Coronary artery (tissue), 2 donors: Measurements from ENCODE around the gene CFAP57.

ENCODE experiments used
- DNase-seq: peaks from one replicate; pipeline ENCODE4 v3.0.0-alpha.2; 2017; ENCODE audit warnings: low spot score
- H3K27ac ChIP-seq, 2 donors: fragments of 200-600 bp; sonication (generic); one replicate each; pipeline ENCODE4 v1.5.1; 2016 to 2019
- H3K4me3 ChIP-seq: fragments of 200-600 bp; sonication (generic); 2 replicates; pipeline ENCODE4 v1.5.1; 2016; ENCODE audit warnings: mild to moderate bottlenecking, moderate library complexity
- TF ChIP-seq, protein P1 (sequence below): fragments of 200-600 bp; sonication (generic); IDR thresholded peaks from one replicate; pipeline ENCODE4 v1.5.1; 2019; ENCODE audit warnings: antibody characterized with exemption

Gene CFAP57

DNA sequence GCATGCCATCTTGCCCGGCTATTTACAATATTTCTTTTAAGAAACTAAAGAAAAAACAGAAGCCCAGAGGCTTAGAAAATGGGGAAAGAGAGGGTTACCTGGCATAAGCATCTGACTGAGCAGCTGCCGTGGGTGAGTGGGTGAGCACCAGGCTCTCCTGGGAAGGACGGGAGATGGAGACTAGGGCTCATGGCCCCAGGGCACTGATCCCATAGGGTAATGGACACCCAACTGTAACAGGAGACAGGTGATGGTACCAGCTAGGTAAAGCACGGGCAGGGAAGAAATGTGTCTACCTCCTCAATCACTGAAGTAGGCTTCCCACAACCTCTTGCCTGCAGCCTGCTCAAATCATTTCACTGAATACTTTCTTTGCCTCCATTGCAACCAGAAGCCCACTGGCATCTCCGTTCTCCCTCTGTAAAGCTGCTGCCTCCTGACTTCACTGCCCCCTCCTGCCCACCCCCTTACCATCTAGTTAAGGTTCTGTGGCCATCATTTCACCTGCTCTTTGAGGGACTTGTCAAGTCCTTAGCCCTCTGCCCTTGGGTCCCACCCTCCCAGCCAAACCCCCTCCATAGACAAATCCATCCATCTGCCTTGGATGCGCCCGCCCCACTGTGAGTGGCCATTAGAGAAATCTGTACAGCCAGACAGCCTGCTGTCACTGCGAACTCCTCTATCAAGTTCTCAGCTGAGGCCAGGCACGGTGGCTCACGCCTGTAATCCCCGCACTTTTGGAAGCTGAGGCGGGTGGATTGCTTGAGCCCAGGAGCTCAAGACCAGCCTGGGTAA, 103.9 kb downstream of the CFAP57 start:
- Histone ChIP-seq H3K27ac (no peak overlapping the region), H3K4me3 (no peak overlapping the region)
- DNase-seq: peak; percentile 33
- TF ChIP-seq, protein P1, sequence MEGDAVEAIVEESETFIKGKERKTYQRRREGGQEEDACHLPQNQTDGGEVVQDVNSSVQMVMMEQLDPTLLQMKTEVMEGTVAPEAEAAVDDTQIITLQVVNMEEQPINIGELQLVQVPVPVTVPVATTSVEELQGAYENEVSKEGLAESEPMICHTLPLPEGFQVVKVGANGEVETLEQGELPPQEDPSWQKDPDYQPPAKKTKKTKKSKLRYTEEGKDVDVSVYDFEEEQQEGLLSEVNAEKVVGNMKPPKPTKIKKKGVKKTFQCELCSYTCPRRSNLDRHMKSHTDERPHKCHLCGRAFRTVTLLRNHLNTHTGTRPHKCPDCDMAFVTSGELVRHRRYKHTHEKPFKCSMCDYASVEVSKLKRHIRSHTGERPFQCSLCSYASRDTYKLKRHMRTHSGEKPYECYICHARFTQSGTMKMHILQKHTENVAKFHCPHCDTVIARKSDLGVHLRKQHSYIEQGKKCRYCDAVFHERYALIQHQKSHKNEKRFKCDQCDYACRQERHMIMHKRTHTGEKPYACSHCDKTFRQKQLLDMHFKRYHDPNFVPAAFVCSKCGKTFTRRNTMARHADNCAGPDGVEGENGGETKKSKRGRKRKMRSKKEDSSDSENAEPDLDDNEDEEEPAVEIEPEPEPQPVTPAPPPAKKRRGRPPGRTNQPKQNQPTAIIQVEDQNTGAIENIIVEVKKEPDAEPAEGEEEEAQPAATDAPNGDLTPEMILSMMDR: no peak

DNA sequence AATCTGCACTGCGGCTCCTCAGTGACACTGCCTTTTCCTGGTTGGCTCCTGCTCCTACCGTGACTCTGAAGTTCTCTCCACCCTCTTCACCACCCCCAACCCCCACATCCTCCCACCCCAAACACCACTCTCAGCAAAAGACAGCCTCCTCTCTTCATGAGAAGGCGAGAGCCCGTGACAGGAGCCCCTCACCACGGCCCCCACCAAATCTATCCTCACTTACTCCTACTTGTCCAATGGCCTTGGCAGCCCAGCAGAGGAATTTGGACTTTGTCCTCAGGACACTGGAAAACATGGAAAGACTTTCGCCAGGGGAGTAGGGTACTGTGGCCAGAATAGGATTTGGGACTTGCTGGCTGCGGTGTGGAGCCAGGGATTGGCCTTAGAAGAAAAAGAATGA, 104.5 kb downstream of the CFAP57 start:
- H3K27ac ChIP-seq: no peak overlapping the region
- TF ChIP-seq, protein P1: no peak
- peak; percentile 53 for DNase-seq
- no peak overlapping the region for H3K4me3 ChIP-seq

DNA sequence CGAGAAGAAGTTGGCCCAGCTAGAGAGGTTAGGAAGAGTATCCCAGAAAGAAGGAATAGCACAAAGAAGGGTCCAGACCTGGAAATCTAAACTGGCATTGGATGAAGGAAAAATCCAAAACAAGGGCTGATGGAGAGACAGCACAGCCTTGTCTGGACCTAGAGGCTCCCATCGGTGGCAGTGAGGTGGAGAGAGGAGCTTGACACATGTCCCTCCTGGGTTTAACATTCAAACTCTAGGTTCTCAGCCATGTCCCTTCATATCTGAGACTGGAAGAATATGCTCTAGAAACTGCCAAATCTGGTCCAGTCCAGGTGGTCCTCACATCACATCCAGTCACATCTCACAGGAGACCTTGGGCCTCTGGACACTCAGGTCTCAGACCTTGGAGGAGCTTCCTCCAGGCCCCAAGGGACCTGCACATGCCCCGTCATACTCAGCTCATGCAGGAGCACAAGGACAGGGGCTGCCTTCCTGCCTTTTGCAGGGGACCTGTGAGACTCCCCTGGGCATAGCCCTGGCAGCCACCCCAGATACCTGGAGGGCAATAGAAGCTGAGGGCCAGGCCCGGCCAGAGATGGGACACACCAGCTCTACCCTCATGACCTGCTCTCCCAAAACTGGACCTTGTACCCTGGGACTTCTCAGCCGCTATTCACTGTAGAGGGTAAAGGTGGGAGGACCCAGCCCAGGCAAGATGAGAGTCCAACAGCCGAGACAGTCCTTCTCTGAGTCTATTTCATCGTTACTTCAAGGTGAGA, 105.2 kb downstream of the CFAP57 start:
- no peak for DNase-seq
- TF ChIP-seq, protein P1: no peak
- no peak overlapping the region for H3K27ac ChIP-seq
- H3K4me3 ChIP-seq: no peak overlapping the region

DNA sequence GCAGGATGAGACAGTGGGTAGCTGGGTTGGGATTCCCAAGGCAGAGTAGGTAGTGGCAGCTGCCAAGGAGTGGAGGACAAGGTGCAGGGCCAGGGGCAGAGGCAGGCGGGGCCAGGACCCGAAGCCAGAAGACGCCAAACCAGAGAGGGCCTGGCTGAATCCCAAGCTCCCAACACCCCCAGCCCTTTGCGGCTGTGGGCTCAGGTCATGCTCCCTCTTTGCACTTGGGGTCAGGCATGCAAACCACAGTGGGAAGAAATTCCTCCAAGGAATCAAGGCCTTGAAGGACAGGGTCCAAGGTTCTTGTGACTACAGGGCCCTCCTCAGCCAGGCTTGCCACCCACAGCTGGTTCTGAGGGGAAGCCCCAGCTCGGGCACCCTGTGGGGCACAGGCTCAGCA, 107.0 kb downstream of the CFAP57 start:
- Histone ChIP-seq H3K27ac (no peak overlapping the region), H3K4me3 (no peak overlapping the region)
- TF ChIP-seq, protein P1: no peak
- no peak for DNase-seq

DNA sequence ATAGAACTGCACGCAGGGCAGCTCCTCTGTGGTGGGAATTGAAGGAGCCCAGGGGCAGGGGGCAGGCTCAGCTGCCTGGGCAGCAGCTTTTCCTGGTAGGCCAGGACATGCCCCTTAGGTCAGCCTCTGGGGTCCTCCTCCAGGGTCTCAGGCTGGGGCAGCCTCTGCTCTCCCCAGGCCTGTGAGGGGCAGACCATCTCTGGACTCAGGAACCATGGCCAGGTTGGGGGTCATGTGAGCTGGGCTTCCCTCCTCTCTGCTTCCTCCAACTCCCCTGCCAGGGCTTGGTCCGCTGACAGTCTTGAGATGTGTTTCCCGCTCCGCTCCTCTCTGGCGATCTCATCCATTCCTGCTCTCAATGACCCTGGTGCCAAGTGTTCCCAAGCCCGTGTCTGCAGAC, 107.5 kb downstream of the CFAP57 start:
- Histone ChIP-seq H3K27ac (no peak overlapping the region), H3K4me3 (no peak overlapping the region)
- TF ChIP-seq, protein P1: no peak
- no peak for DNase-seq

DNA sequence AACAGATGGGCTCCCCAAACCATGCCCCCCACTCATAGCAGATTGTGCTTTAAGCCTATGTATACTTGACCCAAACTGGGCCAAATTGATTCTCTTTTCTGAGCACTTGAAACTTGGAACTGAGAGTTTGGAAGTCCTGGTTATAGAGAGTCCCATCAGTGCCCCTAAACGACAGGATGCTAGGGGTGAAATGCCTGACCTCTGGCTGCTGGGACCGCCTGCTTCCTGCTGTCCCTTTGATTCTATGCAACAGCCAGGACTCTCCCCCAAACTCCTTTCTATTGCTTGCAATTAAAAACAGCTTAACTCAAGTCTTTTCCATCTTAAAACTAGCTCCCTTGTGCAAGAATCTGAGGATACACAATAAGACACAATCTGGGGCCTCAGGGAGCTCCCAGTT, 108.6 kb downstream of the CFAP57 start:
- Histone ChIP-seq H3K27ac (no peak overlapping the region), H3K4me3 (no peak overlapping the region)
- no peak for DNase-seq
- TF ChIP-seq, protein P1: no peak
